ENCODE results near the gene SPSB2. TPM values are rescaled to one million over a fixed set of nuclear protein-coding genes. Genes with fewer than 3 reads are reported as not detected.

The SPSB2 gene
- total and polyA plus RNA-seq, 9 of the 15 experiments (the other 6 are each of a cell fraction or from before 2014, with no cell fraction given): 0.10 to 10.6 (median 1.9) TPM

DNA sequence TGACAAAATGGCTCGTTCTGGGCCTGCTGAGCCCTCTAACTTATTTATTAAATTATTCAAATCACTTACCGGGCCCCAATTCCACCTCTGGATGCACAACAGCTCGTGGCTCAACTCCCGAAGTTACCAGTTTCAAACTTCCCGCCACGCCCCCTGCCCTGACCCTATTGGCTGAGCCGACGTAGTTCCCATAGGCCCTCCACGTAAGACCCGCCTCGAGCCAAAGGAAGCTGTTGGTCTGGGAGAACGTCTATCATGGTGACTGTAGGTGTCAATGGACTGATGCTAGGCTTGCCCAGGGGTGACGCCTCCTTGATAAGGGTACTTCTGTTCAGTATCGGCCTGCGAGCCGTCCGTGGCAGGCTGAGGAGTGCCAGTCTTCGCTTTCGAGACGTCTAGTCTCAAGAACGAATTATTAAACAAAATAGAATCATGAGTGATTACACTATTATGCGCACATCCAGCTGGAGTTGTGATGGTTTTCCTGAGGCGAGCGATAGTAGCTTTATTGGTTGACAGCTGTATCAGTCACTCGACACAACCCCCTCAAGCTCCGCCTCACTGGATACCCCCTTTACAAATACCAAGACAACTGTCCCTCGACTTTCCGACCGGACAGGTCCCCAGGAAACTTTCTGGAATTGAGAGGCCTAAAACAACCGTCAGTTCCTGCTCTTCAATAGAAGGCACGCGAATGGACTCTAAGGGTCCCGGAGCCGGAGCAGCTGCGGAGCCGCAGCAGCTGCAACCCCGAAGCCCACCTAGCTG lies 21.8 kb downstream of the SPSB2 start, which contains the start of gene CDCA3 (continued):
- TF ChIP-seq CBX2 (IDR thresholded peaks at IDR 0.05; ENCODE audit: insufficient read depth, low read length, poor library complexity, severe bottlenecking) (no peak), HNRNPLL (IDR thresholded peaks at IDR 0.05; ENCODE audit: low read depth, low read length, poor library complexity, severe bottlenecking) (no peak), TCF7 (IDR thresholded peaks at IDR 0.05; ENCODE audit: borderline replicate concordance) (no peak), ZNF3 (CRISPR knock-in tag; IDR thresholded peaks at IDR 0.05) (no peak), BACH1 (tag; IDR thresholded peaks at IDR 0.05) (no peak), PHF20 (IDR thresholded peaks at IDR 0.05; ENCODE audit: partially characterized antibody) (no peak), COPS2 (conservative IDR thresholded peaks at IDR 0.05) (no peak), ETS2 (tag; IDR thresholded peaks at IDR 0.05; ENCODE audit: borderline replicate concordance, poor library complexity, severe bottlenecking) (no peak), PTRF (tag; IDR thresholded peaks at IDR 0.05) (no peak), ZNF696 (CRISPR knock-in tag; conservative IDR thresholded peaks at IDR 0.05) (no peak), MTA3 (IDR thresholded peaks at IDR 0.05; ENCODE audit: borderline replicate concordance) (0 out of 2 replicates have a peak, but pooled peaks have one; percentile 23), THRAP3 (IDR thresholded peaks at IDR 0.05; ENCODE audit: borderline replicate concordance) (no peak), NFIC (IDR thresholded peaks at IDR 0.05) (no peak), ZNF212 (CRISPR knock-in tag; IDR thresholded peaks at IDR 0.05) (no peak), ZNF274 (IDR thresholded peaks at IDR 0.05; ENCODE audit: borderline replicate concordance, low read depth, low read length) (no peak), ATF1 (CRISPR knock-in tag; IDR thresholded peaks at IDR 0.05) (no peak), ATF1 (tag; IDR thresholded peaks at IDR 0.05) (peak; percentile 90)
- TF ChIP-seq, protein P1, sequence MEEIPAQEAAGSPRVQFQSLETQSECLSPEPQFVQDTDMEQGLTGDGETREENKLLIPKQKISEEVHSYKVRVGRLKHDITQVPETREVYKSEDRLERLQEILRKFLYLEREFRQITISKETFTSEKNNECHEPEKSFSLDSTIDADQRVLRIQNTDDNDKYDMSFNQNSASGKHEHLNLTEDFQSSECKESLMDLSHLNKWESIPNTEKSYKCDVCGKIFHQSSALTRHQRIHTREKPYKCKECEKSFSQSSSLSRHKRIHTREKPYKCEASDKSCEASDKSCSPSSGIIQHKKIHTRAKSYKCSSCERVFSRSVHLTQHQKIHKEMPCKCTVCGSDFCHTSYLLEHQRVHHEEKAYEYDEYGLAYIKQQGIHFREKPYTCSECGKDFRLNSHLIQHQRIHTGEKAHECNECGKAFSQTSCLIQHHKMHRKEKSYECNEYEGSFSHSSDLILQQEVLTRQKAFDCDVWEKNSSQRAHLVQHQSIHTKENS (CRISPR knock-in tag; IDR thresholded peaks at IDR 0.05): no peak
- TF ChIP-seq, protein P2, sequence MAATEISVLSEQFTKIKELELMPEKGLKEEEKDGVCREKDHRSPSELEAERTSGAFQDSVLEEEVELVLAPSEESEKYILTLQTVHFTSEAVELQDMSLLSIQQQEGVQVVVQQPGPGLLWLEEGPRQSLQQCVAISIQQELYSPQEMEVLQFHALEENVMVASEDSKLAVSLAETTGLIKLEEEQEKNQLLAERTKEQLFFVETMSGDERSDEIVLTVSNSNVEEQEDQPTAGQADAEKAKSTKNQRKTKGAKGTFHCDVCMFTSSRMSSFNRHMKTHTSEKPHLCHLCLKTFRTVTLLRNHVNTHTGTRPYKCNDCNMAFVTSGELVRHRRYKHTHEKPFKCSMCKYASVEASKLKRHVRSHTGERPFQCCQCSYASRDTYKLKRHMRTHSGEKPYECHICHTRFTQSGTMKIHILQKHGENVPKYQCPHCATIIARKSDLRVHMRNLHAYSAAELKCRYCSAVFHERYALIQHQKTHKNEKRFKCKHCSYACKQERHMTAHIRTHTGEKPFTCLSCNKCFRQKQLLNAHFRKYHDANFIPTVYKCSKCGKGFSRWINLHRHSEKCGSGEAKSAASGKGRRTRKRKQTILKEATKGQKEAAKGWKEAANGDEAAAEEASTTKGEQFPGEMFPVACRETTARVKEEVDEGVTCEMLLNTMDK (IDR thresholded peaks at IDR 0.05; ENCODE audit: borderline replicate concordance, insufficient read depth, low read depth, low read length, poor library complexity, severe bottlenecking): no peak
- TF ChIP-seq, protein P3, sequence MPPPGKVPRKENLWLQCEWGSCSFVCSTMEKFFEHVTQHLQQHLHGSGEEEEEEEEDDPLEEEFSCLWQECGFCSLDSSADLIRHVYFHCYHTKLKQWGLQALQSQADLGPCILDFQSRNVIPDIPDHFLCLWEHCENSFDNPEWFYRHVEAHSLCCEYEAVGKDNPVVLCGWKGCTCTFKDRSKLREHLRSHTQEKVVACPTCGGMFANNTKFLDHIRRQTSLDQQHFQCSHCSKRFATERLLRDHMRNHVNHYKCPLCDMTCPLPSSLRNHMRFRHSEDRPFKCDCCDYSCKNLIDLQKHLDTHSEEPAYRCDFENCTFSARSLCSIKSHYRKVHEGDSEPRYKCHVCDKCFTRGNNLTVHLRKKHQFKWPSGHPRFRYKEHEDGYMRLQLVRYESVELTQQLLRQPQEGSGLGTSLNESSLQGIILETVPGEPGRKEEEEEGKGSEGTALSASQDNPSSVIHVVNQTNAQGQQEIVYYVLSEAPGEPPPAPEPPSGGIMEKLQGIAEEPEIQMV (tag; conservative IDR thresholded peaks at IDR 0.05; ENCODE audit: low read depth): no peak

All from K562 (cell line).